ENCODE data around the gene ANKRD11. TPM values are rescaled to one million over a fixed set of nuclear protein-coding genes. Genes with fewer than 3 reads are reported as not detected.

Gene ANKRD11
- total RNA-seq, 8 experiments from 2014 or later, result 22.6 to 148 (median 52.5) TPM

- H3K4me3 ChIP-seq, result no peak overlapping the region
- in situ Hi-C loops (cut with MboI; ENCODE audit: low pct_unique_long_range_greater_than_20kb in 2 of 9, low sequenced_read_pairs in 9 of 9, unreplicated experiment in 9 of 9), result no loop called here
- peak in 4 of 8 experiments; percentile 20 to 36 (median 24) for ATAC-seq (replicated peaks in 6 of 8)
- H3K27ac ChIP-seq, result no peak overlapping the region
- H3K4me1 ChIP-seq (replicated peaks in 1 of 2), result peaks cover 17 to 31% of the 10 kb centered on the region in 2 donors
- 82 to 100% (median 93%) methylated on average over 1 to 14 of the region's 32 CpGs; no CpG with 5 or more reads in 4 of the 10 experiments for WGBS, 10 experiments
These were observed 116.8 kb downstream of the ANKRD11 start for GRCh38 chr16:89373355-89374110.

- H3K27ac ChIP-seq, result no peak overlapping the region
- 81 to 100% (median 97%) methylated on average over 1 to 15 of the region's 32 CpGs; no CpG with 5 or more reads in 3 of the 10 experiments for WGBS, 10 experiments
- no peak overlapping the region for H3K4me3 ChIP-seq
- H3K4me1 ChIP-seq (replicated peaks in 1 of 2), result peaks cover 17 to 31% of the 10 kb centered on the region in 2 donors
- in situ Hi-C loops (cut with MboI; ENCODE audit: low pct_unique_long_range_greater_than_20kb in 2 of 9, low sequenced_read_pairs in 9 of 9, unreplicated experiment in 9 of 9), result no loop called here
- no peak for ATAC-seq (replicated peaks in 6 of 8)
These were observed 118.3 kb downstream of the ANKRD11 start for GRCh38 chr16:89371968-89372634.

- no peak for ATAC-seq (replicated peaks in 6 of 8)
- in situ Hi-C loops (cut with MboI; ENCODE audit: low pct_unique_long_range_greater_than_20kb in 2 of 9, low sequenced_read_pairs in 9 of 9, unreplicated experiment in 9 of 9), result no loop called here
- 63 to 100% (median 100%) methylated on average over 2 to 5 of the region's 12 CpGs; no CpG with 5 or more reads in 6 of the 10 experiments for WGBS, 10 experiments
- Histone ChIP-seq H3K4me1 (replicated peaks in 1 of 2) (peaks cover 17 to 31% of the 10 kb centered on the region in 2 donors), H3K4me3 (no peak overlapping the region), H3K27ac (no peak overlapping the region)
These were observed 119.0 kb downstream of the ANKRD11 start for GRCh38 chr16:89371386-89371785.

GRCh38 chr16:89370601-89371000, 119.8 kb downstream of the ANKRD11 start:
- whole genome bisulfite sequencing, 10 experiments, result 69 to 100% (median 96%) methylated on average over 1 to 10 of the region's 15 CpGs; no CpG with 5 or more reads in 2 of the 10 experiments
- peaks cover 17 to 31% of the 10 kb centered on the region in 2 donors for H3K4me1 ChIP-seq (replicated peaks in 1 of 2)
- no peak overlapping the region for H3K27ac ChIP-seq
- in situ Hi-C loops (cut with MboI; ENCODE audit: low pct_unique_long_range_greater_than_20kb in 2 of 9, low sequenced_read_pairs in 9 of 9, unreplicated experiment in 9 of 9), result no loop called here
- H3K4me3 ChIP-seq, result no peak overlapping the region
- no peak for ATAC-seq (replicated peaks in 6 of 8)

- 0 to 100% (median 100%) methylated on average over 1 to 4 of the region's 5 CpGs; no CpG with 5 or more reads in 5 of the 10 experiments for WGBS, 10 experiments
- peak in 3 of 8 experiments; percentile 86 to 89 (median 86) for ATAC-seq (replicated peaks in 6 of 8)
- Histone ChIP-seq H3K4me3 (no peak overlapping the region), H3K27ac (no peak overlapping the region), H3K4me1 (replicated peaks in 1 of 2) (peaks cover 15 to 28% of the 10 kb centered on the region in 2 donors)
- in situ Hi-C loops (cut with MboI; ENCODE audit: low pct_unique_long_range_greater_than_20kb in 2 of 9, low sequenced_read_pairs in 9 of 9, unreplicated experiment in 9 of 9), result no loop called here
These were observed 120.3 kb downstream of the ANKRD11 start for GRCh38 chr16:89370081-89370511.

GRCh38 chr16:89369266-89369895, 121.0 kb downstream of the ANKRD11 start:
- peak overlapping the region in 1 of 2 donors; percentile 26 for H3K27ac ChIP-seq
- peaks cover 12 to 26% of the 10 kb centered on the region in 2 donors for H3K4me1 ChIP-seq (replicated peaks in 1 of 2)
- in situ Hi-C loops (cut with MboI; ENCODE audit: low pct_unique_long_range_greater_than_20kb in 2 of 9, low sequenced_read_pairs in 9 of 9, unreplicated experiment in 9 of 9), result no loop called here
- WGBS, 10 experiments, result 20 to 100% (median 88%) methylated on average over 1 to 13 of the region's 17 CpGs; no CpG with 5 or more reads in 4 of the 10 experiments
- H3K4me3 ChIP-seq, result no peak overlapping the region
- peak in 3 of 8 experiments; percentile 8 to 32 (median 10) for ATAC-seq (replicated peaks in 6 of 8)

GRCh38 chr16:89368604-89369249, 121.6 kb downstream of the ANKRD11 start:
- H3K27ac ChIP-seq, result peak overlapping the region in 1 of 2 donors; percentile 26
- ATAC-seq (replicated peaks in 6 of 8), result no peak
- peaks cover 8 to 26% of the 10 kb centered on the region in 2 donors for H3K4me1 ChIP-seq (replicated peaks in 1 of 2)
- 57 to 100% (median 90%) methylated on average over 1 to 5 of the region's 7 CpGs; no CpG with 5 or more reads in 1 of the 10 experiments for WGBS, 10 experiments
- in situ Hi-C loops (cut with MboI; ENCODE audit: low pct_unique_long_range_greater_than_20kb in 2 of 9, low sequenced_read_pairs in 9 of 9, unreplicated experiment in 9 of 9), result no loop called here
- H3K4me3 ChIP-seq, result no peak overlapping the region

GRCh38 chr16:89367538-89367915, 122.8 kb downstream of the ANKRD11 start:
- in situ Hi-C loops (cut with MboI; ENCODE audit: low pct_unique_long_range_greater_than_20kb in 2 of 9, low sequenced_read_pairs in 9 of 9, unreplicated experiment in 9 of 9), result no loop called here
- Histone ChIP-seq H3K4me3 (no peak overlapping the region), H3K4me1 (replicated peaks in 1 of 2) (peaks cover 5 to 26% of the 10 kb centered on the region in 2 donors), H3K27ac (no peak overlapping the region)
- ATAC-seq (replicated peaks in 6 of 8), result no peak
- 100% methylated on average over 1 to 2 of the region's 7 CpGs; no CpG with 5 or more reads in 4 of the 10 experiments for WGBS, 10 experiments

GRCh38 chr16:89366561-89367537, 123.5 kb downstream of the ANKRD11 start:
- peaks cover 5 to 30% of the 10 kb centered on the region in 2 donors for H3K4me1 ChIP-seq (replicated peaks in 1 of 2)
- WGBS, 10 experiments, result 80 to 100% (median 96%) methylated on average over 2 to 11 of the region's 37 CpGs; no CpG with 5 or more reads in 1 of the 10 experiments
- no peak overlapping the region for H3K4me3 ChIP-seq
- in situ Hi-C loops (cut with MboI; ENCODE audit: low pct_unique_long_range_greater_than_20kb in 2 of 9, low sequenced_read_pairs in 9 of 9, unreplicated experiment in 9 of 9), result no loop called here
- no peak overlapping the region for H3K27ac ChIP-seq
- ATAC-seq (replicated peaks in 6 of 8), result peak in 1 of 8 experiments; percentile 10

- Histone ChIP-seq H3K4me1 (replicated peaks in 1 of 2) (peaks cover 5 to 30% of the 10 kb centered on the region in 2 donors), H3K27ac (no peak overlapping the region), H3K4me3 (no peak overlapping the region)
- no peak for ATAC-seq (replicated peaks in 6 of 8)
- 90 to 100% (median 100%) methylated on average over 1 to 5 of the region's 5 CpGs; no CpG with 5 or more reads in 1 of the 10 experiments for WGBS, 10 experiments
- in situ Hi-C loops (cut with MboI; ENCODE audit: low pct_unique_long_range_greater_than_20kb in 2 of 9, low sequenced_read_pairs in 9 of 9, unreplicated experiment in 9 of 9), result no loop called here
These were observed 124.4 kb downstream of the ANKRD11 start for GRCh38 chr16:89365996-89366395.

GRCh38 chr16:89365044-89365467, 125.3 kb downstream of the ANKRD11 start:
- in situ Hi-C loops (cut with MboI; ENCODE audit: low pct_unique_long_range_greater_than_20kb in 2 of 9, low sequenced_read_pairs in 9 of 9, unreplicated experiment in 9 of 9), result no loop called here
- Histone ChIP-seq H3K27ac (no peak overlapping the region), H3K4me3 (no peak overlapping the region), H3K4me1 (replicated peaks in 1 of 2) (peaks cover 5 to 29% of the 10 kb centered on the region in 2 donors)
- ATAC-seq (replicated peaks in 6 of 8), result no peak
- 0 to 94% (median 78%) methylated on average over 1 to 2 of the region's 2 CpGs; no CpG with 5 or more reads in 4 of the 10 experiments for WGBS, 10 experiments

Measured in motor neuron (in vitro differentiated cells).